ENCODE results near the gene AGBL2.

GRCh38 chr11:47715082-47715669 lies at the start of gene AGBL2:
- TF ChIP-seq, protein P1, sequence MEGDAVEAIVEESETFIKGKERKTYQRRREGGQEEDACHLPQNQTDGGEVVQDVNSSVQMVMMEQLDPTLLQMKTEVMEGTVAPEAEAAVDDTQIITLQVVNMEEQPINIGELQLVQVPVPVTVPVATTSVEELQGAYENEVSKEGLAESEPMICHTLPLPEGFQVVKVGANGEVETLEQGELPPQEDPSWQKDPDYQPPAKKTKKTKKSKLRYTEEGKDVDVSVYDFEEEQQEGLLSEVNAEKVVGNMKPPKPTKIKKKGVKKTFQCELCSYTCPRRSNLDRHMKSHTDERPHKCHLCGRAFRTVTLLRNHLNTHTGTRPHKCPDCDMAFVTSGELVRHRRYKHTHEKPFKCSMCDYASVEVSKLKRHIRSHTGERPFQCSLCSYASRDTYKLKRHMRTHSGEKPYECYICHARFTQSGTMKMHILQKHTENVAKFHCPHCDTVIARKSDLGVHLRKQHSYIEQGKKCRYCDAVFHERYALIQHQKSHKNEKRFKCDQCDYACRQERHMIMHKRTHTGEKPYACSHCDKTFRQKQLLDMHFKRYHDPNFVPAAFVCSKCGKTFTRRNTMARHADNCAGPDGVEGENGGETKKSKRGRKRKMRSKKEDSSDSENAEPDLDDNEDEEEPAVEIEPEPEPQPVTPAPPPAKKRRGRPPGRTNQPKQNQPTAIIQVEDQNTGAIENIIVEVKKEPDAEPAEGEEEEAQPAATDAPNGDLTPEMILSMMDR (IDR thresholded peaks at IDR 0.05; ENCODE audit: low read depth, low read length), result no peak
- no peak for TF ChIP-seq EZH2phosphoT487 (IDR thresholded peaks at IDR 0.05; ENCODE audit: low read depth)

Data from OCI-LY3 (cell line).